Kidney tubule cell (primary cell): ENCODE results near the gene ADORA2A.
"Not testable (repeated sequence)": the region's sequence is repeated elsewhere in the genome, so short reads cannot be mapped to it uniquely, and the experiment has no call there.

Experiments used
- DNase-seq: peaks from one replicate; pipeline ENCODE4 v3.0.0-alpha.2; 2018; ENCODE audit warnings: low spot score

The ADORA2A gene

DNA sequence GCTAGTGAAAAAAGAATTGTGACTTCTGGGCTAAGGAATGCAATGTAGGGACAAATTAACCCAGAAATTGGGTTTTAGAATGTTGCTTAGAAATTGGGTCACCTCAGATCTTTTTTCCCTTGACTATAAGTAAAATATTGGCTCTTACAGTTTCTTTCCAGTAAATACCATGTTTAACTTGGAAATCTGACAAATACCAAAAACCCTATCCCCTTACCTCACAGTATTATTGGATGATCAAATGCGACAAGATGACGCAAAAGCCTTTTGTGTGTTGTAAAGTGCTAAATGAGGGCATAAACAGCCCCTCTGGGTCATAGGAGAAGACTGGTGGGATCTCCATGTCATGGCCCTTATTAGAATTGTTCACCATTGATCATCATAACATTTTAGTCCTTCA lies 61.6 kb downstream of the ADORA2A start:
- no peak for DNase-seq

DNA sequence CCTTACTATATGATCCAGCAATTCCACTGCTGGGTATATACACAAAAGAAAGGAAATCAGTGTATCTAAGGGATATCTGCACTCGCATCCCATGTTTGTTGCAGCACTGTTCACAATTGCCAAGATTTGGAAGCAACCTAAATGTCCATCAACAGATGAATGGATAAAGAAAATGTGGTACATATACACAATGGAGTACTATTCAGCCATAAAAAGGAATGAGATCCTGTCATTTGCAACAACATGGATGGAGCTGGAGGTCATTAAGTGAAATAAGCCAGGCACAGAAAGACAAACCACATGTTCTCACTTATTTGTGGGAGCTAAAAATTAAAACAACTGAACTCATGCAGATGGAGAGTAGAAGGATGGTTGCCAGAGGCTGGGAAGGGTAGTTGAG lies 62.0 kb downstream of the ADORA2A start:
- DNase-seq, result not testable (repeated sequence)
